ENCODE measurements around the gene GAS2L1.

The GAS2L1 gene

DNA sequence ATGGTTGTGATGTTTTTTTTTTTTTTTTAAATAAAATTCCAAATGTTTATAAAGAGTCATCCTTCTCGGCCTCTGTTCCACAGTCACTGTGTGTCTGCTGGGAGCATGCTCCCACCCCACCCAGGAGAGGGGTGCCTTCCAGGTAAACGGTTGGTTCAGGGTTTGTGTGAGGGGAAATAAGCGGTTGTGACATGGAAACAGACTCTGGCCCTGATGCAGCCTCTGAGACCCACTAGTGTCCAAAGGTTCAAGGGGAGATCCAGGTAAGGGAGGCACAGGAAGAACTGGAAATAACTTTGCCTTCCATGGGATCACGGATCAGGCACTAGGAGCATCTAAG is 6.0 kb upstream of the GAS2L1 start:
- no peak overlapping the region for H3K27ac ChIP-seq (replicated peaks)
- no peak overlapping the region for H3K4me3 ChIP-seq (replicated peaks; ENCODE audit: insufficient read depth, low read length)
- H3K27me3 ChIP-seq (ENCODE audit: insufficient read depth, poor library complexity, severe bottlenecking), result no peaks in the 10 kb centered on the region
- TF ChIP-seq GABPA (IDR thresholded peaks at IDR 0.05; ENCODE audit: low read depth) (no peak), POLR2AphosphoS5 (IDR thresholded peaks at IDR 0.05; ENCODE audit: low read depth) (no peak), SPI1 (IDR thresholded peaks at IDR 0.05; ENCODE audit: borderline replicate concordance, low read depth) (no peak)
- TF ChIP-seq, protein P1, sequence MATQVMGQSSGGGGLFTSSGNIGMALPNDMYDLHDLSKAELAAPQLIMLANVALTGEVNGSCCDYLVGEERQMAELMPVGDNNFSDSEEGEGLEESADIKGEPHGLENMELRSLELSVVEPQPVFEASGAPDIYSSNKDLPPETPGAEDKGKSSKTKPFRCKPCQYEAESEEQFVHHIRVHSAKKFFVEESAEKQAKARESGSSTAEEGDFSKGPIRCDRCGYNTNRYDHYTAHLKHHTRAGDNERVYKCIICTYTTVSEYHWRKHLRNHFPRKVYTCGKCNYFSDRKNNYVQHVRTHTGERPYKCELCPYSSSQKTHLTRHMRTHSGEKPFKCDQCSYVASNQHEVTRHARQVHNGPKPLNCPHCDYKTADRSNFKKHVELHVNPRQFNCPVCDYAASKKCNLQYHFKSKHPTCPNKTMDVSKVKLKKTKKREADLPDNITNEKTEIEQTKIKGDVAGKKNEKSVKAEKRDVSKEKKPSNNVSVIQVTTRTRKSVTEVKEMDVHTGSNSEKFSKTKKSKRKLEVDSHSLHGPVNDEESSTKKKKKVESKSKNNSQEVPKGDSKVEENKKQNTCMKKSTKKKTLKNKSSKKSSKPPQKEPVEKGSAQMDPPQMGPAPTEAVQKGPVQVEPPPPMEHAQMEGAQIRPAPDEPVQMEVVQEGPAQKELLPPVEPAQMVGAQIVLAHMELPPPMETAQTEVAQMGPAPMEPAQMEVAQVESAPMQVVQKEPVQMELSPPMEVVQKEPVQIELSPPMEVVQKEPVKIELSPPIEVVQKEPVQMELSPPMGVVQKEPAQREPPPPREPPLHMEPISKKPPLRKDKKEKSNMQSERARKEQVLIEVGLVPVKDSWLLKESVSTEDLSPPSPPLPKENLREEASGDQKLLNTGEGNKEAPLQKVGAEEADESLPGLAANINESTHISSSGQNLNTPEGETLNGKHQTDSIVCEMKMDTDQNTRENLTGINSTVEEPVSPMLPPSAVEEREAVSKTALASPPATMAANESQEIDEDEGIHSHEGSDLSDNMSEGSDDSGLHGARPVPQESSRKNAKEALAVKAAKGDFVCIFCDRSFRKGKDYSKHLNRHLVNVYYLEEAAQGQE (IDR thresholded peaks at IDR 0.05; ENCODE audit: insufficient replicate concordance, low read depth), result no peak
- TF ChIP-seq, protein P2, sequence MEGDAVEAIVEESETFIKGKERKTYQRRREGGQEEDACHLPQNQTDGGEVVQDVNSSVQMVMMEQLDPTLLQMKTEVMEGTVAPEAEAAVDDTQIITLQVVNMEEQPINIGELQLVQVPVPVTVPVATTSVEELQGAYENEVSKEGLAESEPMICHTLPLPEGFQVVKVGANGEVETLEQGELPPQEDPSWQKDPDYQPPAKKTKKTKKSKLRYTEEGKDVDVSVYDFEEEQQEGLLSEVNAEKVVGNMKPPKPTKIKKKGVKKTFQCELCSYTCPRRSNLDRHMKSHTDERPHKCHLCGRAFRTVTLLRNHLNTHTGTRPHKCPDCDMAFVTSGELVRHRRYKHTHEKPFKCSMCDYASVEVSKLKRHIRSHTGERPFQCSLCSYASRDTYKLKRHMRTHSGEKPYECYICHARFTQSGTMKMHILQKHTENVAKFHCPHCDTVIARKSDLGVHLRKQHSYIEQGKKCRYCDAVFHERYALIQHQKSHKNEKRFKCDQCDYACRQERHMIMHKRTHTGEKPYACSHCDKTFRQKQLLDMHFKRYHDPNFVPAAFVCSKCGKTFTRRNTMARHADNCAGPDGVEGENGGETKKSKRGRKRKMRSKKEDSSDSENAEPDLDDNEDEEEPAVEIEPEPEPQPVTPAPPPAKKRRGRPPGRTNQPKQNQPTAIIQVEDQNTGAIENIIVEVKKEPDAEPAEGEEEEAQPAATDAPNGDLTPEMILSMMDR (IDR thresholded peaks at IDR 0.05; ENCODE audit: insufficient read depth, low read length), result no peak
- DNase-seq (ENCODE audit: low read depth in 1 of 2, low spot score in 1 of 2), result no peak

DNA sequence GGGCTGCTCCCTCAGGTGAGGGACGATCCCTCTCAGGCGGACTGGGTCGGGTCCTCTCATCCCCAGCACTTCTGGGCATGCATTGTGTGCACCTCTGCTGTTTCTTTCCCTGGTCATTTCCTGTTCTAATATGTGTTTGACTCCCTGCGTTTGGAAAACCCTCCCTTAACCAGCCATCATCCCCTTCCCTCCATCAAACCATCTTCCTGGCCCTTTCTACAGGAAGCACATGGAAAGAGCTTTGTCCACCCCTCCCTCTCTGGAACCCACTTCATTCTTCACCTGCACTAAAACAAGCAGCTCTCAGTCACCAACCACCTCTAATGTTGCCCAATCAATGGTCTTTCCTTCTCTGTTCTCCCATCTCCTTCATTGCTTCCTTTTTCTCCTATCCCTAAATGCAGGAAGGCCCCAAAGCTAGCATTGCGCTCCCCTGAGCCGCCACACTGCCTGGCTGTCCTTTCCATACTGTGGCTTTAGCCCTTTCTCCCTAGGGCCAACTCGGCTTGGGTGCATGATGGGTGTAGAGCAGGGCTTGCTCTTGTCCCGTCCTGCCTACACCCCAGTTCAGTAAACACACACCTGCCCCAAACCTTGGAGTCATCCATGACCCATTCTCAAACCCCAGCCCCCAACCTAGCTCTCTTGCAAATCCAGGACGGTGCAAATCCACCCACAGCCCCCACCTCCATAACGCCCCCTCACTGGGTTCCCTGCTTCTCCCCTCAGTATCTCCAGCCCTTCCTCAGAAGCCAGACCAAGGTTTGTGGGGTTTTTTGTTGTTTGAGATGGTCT is 5.4 kb upstream of the GAS2L1 start:
- TF ChIP-seq POLR2AphosphoS5 (IDR thresholded peaks at IDR 0.05; ENCODE audit: low read depth), result peak; percentile 37; the same call in 1 of the 2 replicates
- TF ChIP-seq, protein P1 (IDR thresholded peaks at IDR 0.05; ENCODE audit: insufficient replicate concordance, low read depth), result no peak
- no peak for DNase-seq (ENCODE audit: low read depth in 1 of 2, low spot score in 1 of 2)
- Histone ChIP-seq H3K27me3 (ENCODE audit: insufficient read depth, poor library complexity, severe bottlenecking) (no peaks in the 10 kb centered on the region), H3K4me3 (replicated peaks; ENCODE audit: insufficient read depth, low read length) (no peak overlapping the region), H3K27ac (replicated peaks) (no peak overlapping the region)

DNA sequence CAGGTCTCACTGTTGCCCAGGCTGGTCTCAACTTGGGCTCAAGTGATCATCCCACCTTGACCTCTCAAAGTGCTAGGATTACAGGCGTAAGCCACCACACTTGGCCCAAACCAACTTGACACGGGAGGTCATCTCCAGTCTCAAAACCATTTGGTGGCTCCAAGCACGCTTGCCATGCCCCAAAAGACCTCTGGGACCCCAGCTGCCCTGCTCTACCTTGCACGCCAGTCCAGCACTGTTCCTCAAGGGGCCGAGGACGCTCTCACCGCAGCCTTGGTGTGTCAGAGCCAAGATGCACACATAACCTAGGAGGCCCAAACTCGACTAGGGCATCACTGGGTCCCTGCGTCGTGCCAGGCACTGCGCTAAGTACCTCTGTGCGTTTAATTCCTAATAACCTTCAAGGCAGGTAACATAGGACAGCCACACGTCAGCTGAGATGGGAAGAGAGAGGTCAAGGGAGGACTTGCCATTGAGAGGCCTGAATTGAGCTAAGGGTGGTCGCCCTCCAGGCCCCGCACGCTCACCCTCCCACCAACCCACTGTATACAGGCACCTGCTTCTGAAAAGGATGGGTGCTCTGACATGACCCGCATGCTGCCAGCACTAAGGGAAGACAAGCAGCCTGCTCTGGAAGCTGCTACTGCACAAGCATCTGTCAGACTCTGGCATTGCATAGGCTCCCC is 4.6 kb upstream of the GAS2L1 start:
- Histone ChIP-seq H3K27me3 (ENCODE audit: insufficient read depth, poor library complexity, severe bottlenecking) (peaks cover 5% of the 10 kb centered on the region), H3K27ac (replicated peaks) (no peak overlapping the region), H3K4me3 (replicated peaks; ENCODE audit: insufficient read depth, low read length) (no peak overlapping the region)
- TF ChIP-seq GABPA (IDR thresholded peaks at IDR 0.05; ENCODE audit: low read depth), result no peak
- TF ChIP-seq POLR2AphosphoS5 (IDR thresholded peaks at IDR 0.05; ENCODE audit: low read depth), result no peak; the same call in 1 of the 2 replicates
- TF ChIP-seq, protein P1 (IDR thresholded peaks at IDR 0.05; ENCODE audit: insufficient replicate concordance, low read depth), result no peak
- TF ChIP-seq, protein P2 (IDR thresholded peaks at IDR 0.05; ENCODE audit: insufficient read depth, low read length), result no peak
- no peak for DNase-seq (ENCODE audit: low read depth in 1 of 2, low spot score in 1 of 2)

All from HL-60 (cell line).